HepG2 (cell line): ENCODE measurements around the gene PHOSPHO2. TPM values are rescaled to one million over a fixed set of nuclear protein-coding genes. Genes with fewer than 3 reads are reported as not detected.

Experiments used
- AKAP8 ChIP-seq: sonication (generic); formaldehyde crosslinking; IDR thresholded peaks from 2 replicates; pipeline ENCODE4 v1.5.1; 2020; ENCODE audit warnings: mild to moderate bottlenecking, missing genetic modification reagents
- GLI4 ChIP-seq: sonication (generic); formaldehyde crosslinking; IDR thresholded peaks from 2 replicates; pipeline ENCODE4 v1.5.1; 2020; ENCODE audit warnings: missing genetic modification reagents, mild to moderate bottlenecking, moderate library complexity, borderline replicate concordance
- GTF2F1 ChIP-seq: fragments of 150-350 bp; IDR thresholded peaks from 2 replicates; pipeline ENCODE4 v1.6.1; 2014; ENCODE audit warnings: low read length
- HNRNPL ChIP-seq: fragments of 200-400 bp; formaldehyde crosslinking; IDR thresholded peaks from 2 replicates; pipeline ENCODE4 v1.6.1; 2017; ENCODE audit warnings: mild to moderate bottlenecking, low read depth, low read length
- KMT2A ChIP-seq: sonication (generic); formaldehyde crosslinking; IDR thresholded peaks from 2 replicates; pipeline ENCODE4 v1.4.0; 2020; ENCODE audit warnings: missing genetic modification reagents
- LBX2 ChIP-seq: sonication (generic); formaldehyde crosslinking; IDR thresholded peaks from 2 replicates; pipeline ENCODE4 v1.5.0; 2020; ENCODE audit warnings: missing genetic modification reagents, mild to moderate bottlenecking, borderline replicate concordance
- PPARG ChIP-seq: conservative IDR thresholded peaks from 2 replicates; pipeline ENCODE4 v1.6.1; 2016; ENCODE audit warnings: missing biosample characterization, missing genetic modification reagents
- RARA ChIP-seq: IDR thresholded peaks from 2 replicates; pipeline ENCODE4 v1.6.1; 2016; ENCODE audit warnings: missing genetic modification reagents, missing compliant biosample characterization
- RFXAP ChIP-seq: sonication (generic); formaldehyde crosslinking; IDR thresholded peaks from 2 replicates; pipeline ENCODE4 v1.4.0; 2020; ENCODE audit warnings: missing genetic modification reagents, borderline replicate concordance
- SMARCC2 ChIP-seq: fragments of 450-650 bp; IDR thresholded peaks from 2 replicates; pipeline ENCODE4 v1.6.1; 2017; ENCODE audit warnings: antibody characterized with exemption, mild to moderate bottlenecking
- TFAP4 ChIP-seq: sonication (generic); IDR thresholded peaks from 2 replicates; pipeline ENCODE4 v1.6.1; 2016; ENCODE audit warnings: low read depth, borderline replicate concordance
- THAP9 ChIP-seq: sonication (generic); formaldehyde crosslinking; IDR thresholded peaks from 2 replicates; pipeline ENCODE4; 2020; ENCODE audit warnings: missing genetic modification reagents, mild to moderate bottlenecking, borderline replicate concordance
- ZBED4 ChIP-seq: sonication (generic); formaldehyde crosslinking; IDR thresholded peaks from 2 replicates; pipeline ENCODE4 v1.4.0; 2020; ENCODE audit warnings: missing genetic modification reagents, borderline replicate concordance
- ZNF234 ChIP-seq: sonication (generic); formaldehyde crosslinking; conservative IDR thresholded peaks from 2 replicates; pipeline ENCODE4 v1.5.1; 2020; ENCODE audit warnings: mild to moderate bottlenecking, missing genetic modification reagents
- ZNF414 ChIP-seq: sonication (generic); formaldehyde crosslinking; IDR thresholded peaks from 2 replicates; pipeline ENCODE4 v1.5.0; 2020; ENCODE audit warnings: missing genetic modification reagents
- ZNF567 ChIP-seq: sonication (generic); formaldehyde crosslinking; IDR thresholded peaks from 2 replicates; pipeline ENCODE4 v1.8.1; 2023; ENCODE audit warnings: mild to moderate bottlenecking, missing genetic modification reagents, borderline replicate concordance
- ZUFSP ChIP-seq: sonication (generic); formaldehyde crosslinking; IDR thresholded peaks from 2 replicates; pipeline ENCODE4 v1.9.0; 2021; ENCODE audit warnings: missing genetic modification reagents, mild to moderate bottlenecking, borderline replicate concordance
- polyA plus RNA-seq, 8 experiments: library from polyadenylated mRNA; depleted of rRNA in 3 of 8; stranded (reverse) in 7 of 8; unstranded in 1 of 8; fragments of >200 nt; fragmentation: Illumina TruSeq in 4 of 8; extraction: Trizol in 4 of 8; gene quantifications; 2 replicates each; pipeline versions ENCODE4 v1.2.1 to v1.2.3, GENCODE V29; 2011 to 2016; ENCODE audit warnings: low read depth in 4 of 8, missing spikeins in 1 of 8, mixed read lengths in 1 of 8; ENCODE audit not compliant: insufficient read depth in 1 of 8
- total RNA-seq, 5 experiments: library from RNA; depleted of rRNA; stranded (reverse); fragments of >200 nt; fragmentation: Illumina TruSeq; extraction: Trizol; gene quantifications; 2 replicates each; pipeline ENCODE4 v1.2.3, GENCODE V29; 2016; ENCODE audit warnings: low read depth in 1 of 5

Gene PHOSPHO2
- total and polyA plus RNA-seq, 2 of the 13 experiments (the other 11 are each of a cell fraction or from before 2014, with no cell fraction given): 6.1 to 11.4 TPM

- peak; percentile 91; the same call in 1 of the 2 replicates for TF ChIP-seq THAP9 (CRISPR knock-in tag)
- peak; percentile 56; the same call in 1 of the 2 replicates for TF ChIP-seq HNRNPL
- no peak for TF ChIP-seq ZNF234
- TF ChIP-seq ZNF567: no peak
- peak; percentile 64; the same call in 1 of the 2 replicates for TF ChIP-seq AKAP8 (CRISPR knock-in tag)
- peak; percentile 73; the same call in 1 of the 2 replicates for TF ChIP-seq TFAP4
- peak; percentile 88; the same call in 1 of the 2 replicates for TF ChIP-seq RFXAP (CRISPR knock-in tag)
- TF ChIP-seq ZUFSP (CRISPR knock-in tag): no peak
- TF ChIP-seq PPARG (CRISPR knock-in tag): peak; percentile 51; the same call in 1 of the 2 replicates
- peak; percentile 98 for TF ChIP-seq KMT2A
- TF ChIP-seq GTF2F1: 0 out of 2 replicates have a peak, but pooled peaks have one; percentile 38
- peak; percentile 88; the same call in 1 of the 2 replicates for TF ChIP-seq GLI4 (CRISPR knock-in tag)
- TF ChIP-seq RARA (CRISPR knock-in tag): peak; percentile 44; the same call in 1 of the 2 replicates
- TF ChIP-seq SMARCC2: no peak
- peak; percentile 85 for TF ChIP-seq LBX2
- no peak; the same call in 1 of the 2 replicates for TF ChIP-seq ZNF414 (CRISPR knock-in tag)
- peak; percentile 83; the same call in 1 of the 2 replicates for TF ChIP-seq ZBED4 (CRISPR knock-in tag)
Observed at GRCh38 chr2:169694113-169694893, at the start of gene PHOSPHO2, which contains the start of gene CFAP210 (continued).
